ENCODE measurements around the gene TAF9. TPM values are rescaled to one million over a fixed set of nuclear protein-coding genes. Genes with fewer than 3 reads are reported as not detected.
"Not testable (repeated sequence)": the region's sequence is repeated elsewhere in the genome, so short reads cannot be mapped to it uniquely, and the experiment has no call there.

The TAF9 gene
- total RNA-seq, 1 donor from 2014 or later: 83.0 TPM

DNA sequence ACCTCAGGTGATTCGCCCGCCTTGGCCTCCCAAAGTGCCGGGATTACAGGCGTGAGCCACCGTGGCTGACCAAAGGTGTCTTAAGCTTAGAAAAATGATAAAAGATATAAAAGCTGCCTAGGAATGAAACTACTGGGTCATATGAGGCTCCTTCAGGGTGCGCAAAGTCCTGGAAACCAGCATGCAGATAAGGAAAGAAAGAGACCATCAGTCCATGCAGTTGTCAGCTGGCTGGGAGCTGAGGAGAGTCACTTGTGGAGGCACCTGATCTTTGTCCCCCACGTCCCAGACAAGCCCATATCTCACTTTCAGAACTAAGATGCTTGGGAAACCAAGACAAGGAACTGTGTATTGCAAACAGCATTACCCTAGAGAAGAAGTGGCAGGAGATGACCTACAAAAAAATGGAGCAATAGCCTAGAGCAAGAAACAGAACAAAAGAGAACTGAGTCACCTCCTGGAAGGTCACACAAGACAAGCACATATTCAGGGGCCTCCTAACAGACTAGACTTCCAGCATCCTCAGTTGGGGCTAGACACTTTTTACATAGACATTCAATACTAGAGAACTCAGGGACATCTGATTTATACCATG is 33.9 kb downstream of the TAF9 start:
- DNase-seq: no peak

GRCh38 chr5:69334793-69335268 is 34.5 kb downstream of the TAF9 start:
- DNase-seq: peak; percentile 65

DNA sequence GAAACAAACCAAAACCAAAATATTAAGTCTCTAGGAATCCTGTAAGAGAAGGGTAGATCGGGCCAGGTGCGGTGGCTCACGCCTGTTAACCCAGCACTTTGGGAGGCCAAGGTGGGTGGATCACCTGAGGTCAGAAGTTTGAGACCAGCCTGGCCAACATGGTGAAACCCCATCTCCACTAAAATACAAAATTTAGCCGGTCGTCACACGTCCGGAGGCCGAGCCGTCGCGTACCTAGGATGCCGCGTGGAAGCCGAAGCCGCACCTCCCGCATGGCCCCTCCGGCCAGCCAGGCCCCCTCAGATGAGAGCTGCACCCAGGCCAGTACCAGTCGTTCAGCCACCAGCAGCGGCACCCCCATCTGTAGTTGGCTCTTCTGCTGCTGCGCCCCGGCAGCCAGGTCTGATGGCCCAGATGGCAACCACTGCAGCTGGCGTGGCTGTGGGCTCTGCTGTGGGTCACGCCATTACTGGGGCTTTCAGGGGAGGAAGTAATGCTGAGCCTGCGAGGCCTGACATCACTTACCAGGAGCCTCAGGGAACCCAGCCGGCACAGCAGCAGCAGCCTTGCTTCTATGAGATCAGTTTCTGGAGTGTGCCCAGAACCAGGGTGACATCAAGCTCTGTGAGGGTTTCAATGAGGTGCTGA is 35.5 kb downstream of the TAF9 start:
- DNase-seq: not testable (repeated sequence)

DNA sequence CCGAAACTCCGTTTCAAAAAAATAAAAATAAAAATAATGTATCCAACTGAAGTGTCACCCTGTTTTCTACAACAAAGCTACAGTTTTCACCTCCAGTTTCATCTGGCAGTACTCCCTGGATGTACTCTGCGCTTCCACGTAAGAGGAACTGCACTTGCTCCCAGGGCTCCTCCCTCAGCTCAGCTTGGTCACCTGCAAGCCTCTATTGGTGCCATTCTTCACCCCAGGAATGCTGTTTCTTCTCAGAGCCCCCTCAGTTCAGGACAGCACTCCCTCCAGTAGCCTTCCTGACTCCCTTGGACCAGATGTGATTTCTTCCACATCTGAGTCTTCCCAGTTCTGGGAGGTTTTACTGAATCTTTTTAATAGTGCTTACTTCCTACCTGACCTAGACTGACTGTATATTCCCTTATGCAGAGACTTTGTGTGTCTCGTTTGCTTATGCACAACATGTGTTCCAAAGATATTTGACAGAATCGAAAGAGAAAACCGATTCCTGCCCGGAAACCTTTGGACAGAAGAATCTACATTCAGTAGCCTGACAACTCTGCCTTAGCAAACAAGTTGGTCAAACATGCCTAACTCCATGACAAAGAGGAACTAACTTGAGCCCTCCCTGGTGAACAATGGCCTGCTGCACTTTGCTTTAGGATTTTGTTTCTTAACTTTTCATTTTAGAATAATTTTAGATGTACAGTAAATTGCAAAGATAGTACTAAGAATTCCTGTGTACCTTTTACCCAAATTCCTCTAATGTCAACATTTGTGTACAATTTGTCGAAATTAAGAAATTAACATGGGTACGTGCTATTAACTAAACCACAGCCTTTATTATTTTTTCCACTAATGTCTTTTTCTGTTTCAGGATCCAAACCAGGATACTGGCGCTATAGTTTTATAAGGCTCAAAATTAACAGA is 37.5 kb downstream of the TAF9 start:
- no peak for DNase-seq

- DNase-seq: no peak
Measured at GRCh38 chr5:69329905-69330489, 39.3 kb downstream of the TAF9 start.

DNA sequence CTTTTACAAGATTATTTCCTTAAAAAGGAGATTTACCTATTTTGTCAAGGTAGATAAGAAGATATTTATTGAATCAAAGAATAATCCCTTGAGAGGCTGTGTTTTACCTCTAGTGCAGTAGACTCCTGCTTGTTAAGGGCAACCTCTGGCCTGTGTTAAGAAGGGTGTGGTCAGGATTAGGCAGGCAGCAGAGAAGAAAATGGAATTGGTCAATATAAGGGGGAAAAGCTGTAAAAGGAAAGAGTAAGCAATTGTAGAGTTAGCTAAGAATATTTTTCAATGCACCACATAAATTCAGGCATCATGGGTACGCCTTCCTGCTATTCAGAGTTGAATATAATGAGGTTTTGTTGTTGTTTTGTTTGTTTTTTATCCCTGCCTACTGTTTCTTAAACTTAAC is 43.0 kb downstream of the TAF9 start:
- no peak for DNase-seq

- DNase-seq: no peak
Measured at GRCh38 chr5:69317391-69317790, 51.9 kb downstream of the TAF9 start.

- no peak for DNase-seq
Measured at GRCh38 chr5:69315972-69316371, 53.3 kb downstream of the TAF9 start.

Other genes with a start within 250 kb of the TAF9 start
- 25.0 TPM for gene CCNB1, start 202.4 kb downstream of the TAF9 start, total RNA-seq
- 16.2 TPM for gene CENPH, start 179.9 kb downstream of the TAF9 start, total RNA-seq
- gene CDK7, start 134.6 kb downstream of the TAF9 start, total RNA-seq: 57.4 TPM
- 9.0 TPM for gene CCDC125, start 36.7 kb downstream of the TAF9 start, total RNA-seq
- gene AK6, start within 50 bp of the TAF9 start, total RNA-seq: 22.0 TPM
- gene RAD17, start 298 bp upstream of the TAF9 start, total RNA-seq: 32.1 TPM
- gene MARVELD2, start 45.6 kb upstream of the TAF9 start, total RNA-seq: 0.78 TPM
- 3.6 TPM for gene OCLN, start 123.3 kb upstream of the TAF9 start, total RNA-seq
- gene GTF2H2C, start 190.7 kb upstream of the TAF9 start, total RNA-seq: 58.8 TPM